IMR-90 (cell line): Measurements from ENCODE around the gene ERC2. TPM values are rescaled to one million over a fixed set of nuclear protein-coding genes. Genes with fewer than 3 reads are reported as not detected.

Experiments
- ATAC-seq: fragments of 200-7000 bp; cut with Tn5 transposase; 2 replicates; pipeline ENCODE4 v1.9.1; 2020; ENCODE audit warnings: low read depth, mild to moderate bottlenecking, moderate library complexity
- BruUV-seq: library from RNA; stranded (reverse); fragments of 400-500 nt; replicated peaks from 2 replicates; lab custom pipeline; 2021; lab: Mats Ljungman, UMichigan
- CTCF ChIA-PET: fragments of 300-600 bp; formaldehyde crosslinking; extraction: SDS; loops from one replicate; lab custom pipeline; 2021; ENCODE audit warnings: antibody characterized with exemption; lab: Yijun Ruan, JAX
- POLR2A ChIA-PET: fragments of 300-600 bp; sonication (Branson Sonifier 250); formaldehyde crosslinking; loops from one replicate; lab custom pipeline; 2022; ENCODE audit warnings: antibody characterized with exemption; ENCODE audit not compliant: unreplicated experiment; lab: Charles Lee
- DNase-seq: peaks from one replicate; pipeline ENCODE4 v3.0.0; 2013
- H2AFZ ChIP-seq: replicated peaks from 2 replicates; pipeline ENCODE3; 2013; ENCODE audit warnings: low read length, mild to moderate bottlenecking; ENCODE audit not compliant: poor library complexity
- H2AK5ac ChIP-seq: 2 replicates; pipeline ENCODE4 v1.6.1; 2013; ENCODE audit warnings: low read depth, low read length, inconsistent platforms
- H2AK9ac ChIP-seq: replicated peaks from 2 replicates; pipeline ENCODE3; 2013; ENCODE audit warnings: mild to moderate bottlenecking, low read depth, low read length, moderate library complexity; ENCODE audit not compliant: poor library complexity
- H2BK120ac ChIP-seq: 2 replicates; pipeline ENCODE4 v1.6.1; 2013; ENCODE audit warnings: low read depth, low read length, inconsistent platforms
- H2BK15ac ChIP-seq: 3 replicates; pipeline ENCODE4 v1.6.1; 2013; ENCODE audit warnings: low read depth, low read length, inconsistent platforms
- H2BK20ac ChIP-seq: 2 replicates; pipeline ENCODE4 v1.6.1; 2013; ENCODE audit warnings: low read depth, mild to moderate bottlenecking, inconsistent platforms, low read length, moderate library complexity
- H2BK5ac ChIP-seq: 2 replicates; pipeline ENCODE4 v1.6.1; 2013; ENCODE audit warnings: mild to moderate bottlenecking, low read depth, low read length, inconsistent platforms; ENCODE audit not compliant: poor library complexity, severe bottlenecking
- H3K14ac ChIP-seq: replicated peaks from 2 replicates; pipeline ENCODE4 v1.6.1; 2013; ENCODE audit warnings: low read depth, low read length, inconsistent platforms
- H3K18ac ChIP-seq: 2 replicates; pipeline ENCODE4 v1.6.1; 2013; ENCODE audit warnings: low read depth, low read length, control low read depth
- H3K23ac ChIP-seq: 2 replicates; pipeline ENCODE4 v1.6.1; 2013; ENCODE audit warnings: low read depth, low read length, inconsistent platforms
- H3K27ac ChIP-seq: 2 replicates; pipeline ENCODE4 v1.5.1; 2013; ENCODE audit warnings: mild to moderate bottlenecking, control low read depth, low read length; ENCODE audit not compliant: insufficient read depth
- H3K27me3 ChIP-seq: 2 replicates; pipeline ENCODE4 v1.6.1; 2013; ENCODE audit warnings: low read length; ENCODE audit not compliant: control insufficient read depth, insufficient read depth
- H3K36me3 ChIP-seq: 2 replicates; pipeline ENCODE4 v1.6.1; 2013; ENCODE audit warnings: low read length, mixed read lengths; ENCODE audit not compliant: control insufficient read depth, insufficient read depth
- H3K4ac ChIP-seq: 2 replicates; pipeline ENCODE4 v1.6.1; 2013; ENCODE audit warnings: low read depth, low read length, inconsistent platforms
- H3K4me1 ChIP-seq: 2 replicates; pipeline ENCODE4 v1.6.1; 2013; ENCODE audit warnings: low read length, mixed read lengths; ENCODE audit not compliant: control insufficient read depth, insufficient read depth
- H3K4me2 ChIP-seq: 2 replicates; pipeline ENCODE4 v1.6.1; 2013; ENCODE audit warnings: low read depth, mild to moderate bottlenecking, control low read depth, low read length, moderate library complexity
- H3K4me3 ChIP-seq: 2 replicates; pipeline ENCODE4 v1.5.1; 2013; ENCODE audit warnings: low read depth, mild to moderate bottlenecking, control low read depth, low read length, moderate library complexity; ENCODE audit not compliant: insufficient read depth
- H3K56ac ChIP-seq: 2 replicates; pipeline ENCODE4 v1.6.1; 2013; ENCODE audit warnings: low read length, inconsistent platforms; ENCODE audit not compliant: insufficient read depth; ENCODE audit errors: extremely low read depth
- H3K79me1 ChIP-seq, 2 experiments: 2 replicates each; pipeline ENCODE4 v1.6.1; 2013; ENCODE audit warnings: low read length in 2 of 2, inconsistent platforms in 1 of 2, low read depth in 1 of 2
- H3K9ac ChIP-seq: 2 replicates; pipeline ENCODE4 v1.6.1; 2013; ENCODE audit warnings: low read depth, low read length, control low read depth
- H3K9me1 ChIP-seq: 2 replicates; pipeline ENCODE4 v1.6.1; 2013; ENCODE audit warnings: low read length, inconsistent platforms; ENCODE audit not compliant: insufficient read depth
- H3K9me3 ChIP-seq: 2 replicates; pipeline ENCODE4 v1.6.1; 2013; ENCODE audit warnings: low read length; ENCODE audit not compliant: control insufficient read depth, insufficient read depth
- H4K20me1 ChIP-seq: 2 replicates; pipeline ENCODE4 v1.6.1; 2013; ENCODE audit warnings: low read length, inconsistent platforms; ENCODE audit not compliant: insufficient read depth
- H4K5ac ChIP-seq: 2 replicates; pipeline ENCODE4 v1.6.1; 2013; ENCODE audit warnings: mild to moderate bottlenecking, low read depth, low read length, control low read depth
- H4K8ac ChIP-seq, 2 experiments: 2 replicates each; pipeline ENCODE4 v1.6.1; 2013; ENCODE audit warnings: low read depth in 2 of 2, low read length in 2 of 2, control low read depth in 1 of 2, inconsistent platforms in 1 of 2
- H4K91ac ChIP-seq: 2 replicates; pipeline ENCODE4 v1.6.1; 2013; ENCODE audit warnings: low read depth, low read length, inconsistent platforms; ENCODE audit not compliant: insufficient read depth
- BHLHE40 ChIP-seq: fragments of 150-350 bp; IDR thresholded peaks from 2 replicates; pipeline ENCODE4 v1.6.1; 2016; ENCODE audit warnings: mild to moderate bottlenecking, low read depth, low read length
- CEBPB ChIP-seq: IDR thresholded peaks from 2 replicates; pipeline ENCODE4 v1.6.1; 2012; ENCODE audit warnings: low read depth, low read length, improper control_type of control experiment
- CHD1 ChIP-seq: IDR thresholded peaks from 2 replicates; pipeline ENCODE4 v1.6.1; 2012; ENCODE audit warnings: low read depth, low read length, improper control_type of control experiment
- CTCF ChIP-seq: conservative IDR thresholded peaks from 2 replicates; pipeline ENCODE4 v1.5.1; 2012; ENCODE audit warnings: mild to moderate bottlenecking, low read depth, low read length, improper control_type of control experiment
- FOS ChIP-seq: fragments of 150-350 bp; IDR thresholded peaks from 2 replicates; pipeline ENCODE4 v1.6.1; 2016; ENCODE audit warnings: low read depth, low read length
- MAFK ChIP-seq: IDR thresholded peaks from 2 replicates; pipeline ENCODE4 v1.6.1; 2012; ENCODE audit warnings: low read depth, low read length, improper control_type of control experiment
- MXI1 ChIP-seq: IDR thresholded peaks from 2 replicates; pipeline ENCODE4 v1.6.1; 2012; ENCODE audit warnings: low read depth, mild to moderate bottlenecking, low read length, moderate library complexity, borderline replicate concordance
- NFE2L2 ChIP-seq: fragments of 150-350 bp; IDR thresholded peaks from 2 replicates; pipeline ENCODE4 v1.6.1; 2016; ENCODE audit warnings: low read depth, mild to moderate bottlenecking, low read length
- POLR2A ChIP-seq: IDR thresholded peaks from 2 replicates; pipeline ENCODE4 v1.6.1; 2012; ENCODE audit warnings: mild to moderate bottlenecking, low read depth, low read length
- RCOR1 ChIP-seq: IDR thresholded peaks from 2 replicates; pipeline ENCODE4 v1.6.1; 2012; ENCODE audit warnings: mild to moderate bottlenecking, low read length, improper control_type of control experiment; ENCODE audit not compliant: insufficient replicate concordance
- RFX5 ChIP-seq: IDR thresholded peaks from 2 replicates; pipeline ENCODE4 v1.8.0; 2012; ENCODE audit warnings: low read depth, mild to moderate bottlenecking, low read length, moderate library complexity
- USF2 ChIP-seq: fragments of 150-350 bp; IDR thresholded peaks from 2 replicates; pipeline ENCODE4 v1.6.1; 2017; ENCODE audit warnings: mild to moderate bottlenecking, antibody characterized with exemption, low read length, low read depth
- WGBS, 2 experiments: methylation state at CpG; one replicate each; pipeline versions ENCODE4 v1.1.5 to v1.1.7; 2013; ENCODE audit warnings: missing lambda C conversion rate in 2 of 2; ENCODE audit not compliant: insufficient read length in 1 of 2; ENCODE audit errors: extremely low coverage in 2 of 2; 5-methylcytosine and 5-hydroxymethylcytosine counted together
- dilution Hi-C: fragments of 300-500 bp; cut with HindIII; formaldehyde crosslinking; loops from one replicate; pipeline ENCODE4 v1.14.3; 2018; ENCODE audit warnings: low sequenced_read_pairs; ENCODE audit not compliant: unreplicated experiment
- in situ Hi-C: fragments of 300-500 bp; cut with MboI; formaldehyde crosslinking; loops from 3 replicates; pipeline ENCODE4 v1.14.3; 2019; ENCODE audit warnings: low sequenced_read_pairs, inconsistent platforms, mixed read lengths
- intact Hi-C: fragments of 100-400 bp; cut with micrococcal nuclease; formaldehyde crosslinking; loops from 2 replicates; pipeline ENCODE4 v1.10.0; 2022
- polyA plus RNA-seq, 3 experiments: library from polyadenylated mRNA; depleted of rRNA; stranded (reverse); fragments of >200 nt; gene quantifications; 2 replicates each; pipeline ENCODE4 v1.2.3, GENCODE V29; 2012; ENCODE audit warnings: low replicate concordance in 1 of 3
- total RNA-seq: library from RNA; depleted of rRNA; stranded (reverse); fragments of >200 nt; gene quantifications from 2 replicates; pipeline ENCODE4 v1.2.3, GENCODE V29; 2012

The ERC2 gene
- total and polyA plus RNA-seq, 2 of the 4 experiments (the other 2 are of a cell fraction), result 0.17 to 0.18 TPM

- Histone ChIP-seq H2BK120ac (no peak overlapping the region), H3K4ac (no peak overlapping the region), H4K91ac (no peak overlapping the region), H3K9me1 (no peaks in the 10 kb centered on the region), H3K9ac (no peak overlapping the region), H3K27ac (no peak overlapping the region), H3K14ac (no peak overlapping the region), H3K9me3 (no peaks in the 10 kb centered on the region), H4K5ac (no peak overlapping the region), H2AK5ac (no peak overlapping the region), H3K18ac (no peak overlapping the region), H3K4me2 (no peak overlapping the region), H3K27me3 (peaks cover 1% of the 10 kb centered on the region), H2BK20ac (no peak overlapping the region), H3K56ac (no peak overlapping the region), H2AK9ac (no peak overlapping the region), H4K20me1 (no peaks in the 10 kb centered on the region), H2AFZ (no peak overlapping the region), H3K79me1 (no peaks in the 10 kb centered on the region), H3K23ac (no peak overlapping the region), H3K4me1 (no peaks in the 10 kb centered on the region), H3K4me3 (no peak overlapping the region), H2BK15ac (no peak overlapping the region), H4K8ac (no peak overlapping the region), H3K36me3 (no peaks in the 10 kb centered on the region), H2BK5ac (no peak overlapping the region)
- ATAC-seq (no peak), DNase-seq (no peak)
- in situ Hi-C loops (no loop called here), intact Hi-C loops (no loop called here), dilution Hi-C loops (no loop called here)
- no TSS peak for BruUV-seq
- TF ChIP-seq MAFK (no peak), MXI1 (no peak), FOS (no peak), RFX5 (no peak), RCOR1 (no peak), CEBPB (no peak), BHLHE40 (no peak), CTCF (no peak), USF2 (no peak), NFE2L2 (no peak), CHD1 (no peak), POLR2A (no peak)
- CTCF ChIA-PET, result no interaction called here
- WGBS, 2 experiments, result no CpG with 5 or more reads among the region's 6 CpGs
- POLR2A ChIA-PET, result no interaction called here
Measured at GRCh38 chr3:55607844-55608243, 860.4 kb downstream of the ERC2 start.
